Stimulated activated CD4-positive, alpha-beta T cell treated with anti-CD3 and anti-CD28 coated beads, Interleukin-4, amount 100 ng/mL, for 24 hours (primary cell): Measurements from ENCODE around the gene C3orf20.

Experiments used
- DNase-seq: peaks from one replicate; pipeline ENCODE4 v3.0.0-alpha.2; 2020

The C3orf20 gene

DNA sequence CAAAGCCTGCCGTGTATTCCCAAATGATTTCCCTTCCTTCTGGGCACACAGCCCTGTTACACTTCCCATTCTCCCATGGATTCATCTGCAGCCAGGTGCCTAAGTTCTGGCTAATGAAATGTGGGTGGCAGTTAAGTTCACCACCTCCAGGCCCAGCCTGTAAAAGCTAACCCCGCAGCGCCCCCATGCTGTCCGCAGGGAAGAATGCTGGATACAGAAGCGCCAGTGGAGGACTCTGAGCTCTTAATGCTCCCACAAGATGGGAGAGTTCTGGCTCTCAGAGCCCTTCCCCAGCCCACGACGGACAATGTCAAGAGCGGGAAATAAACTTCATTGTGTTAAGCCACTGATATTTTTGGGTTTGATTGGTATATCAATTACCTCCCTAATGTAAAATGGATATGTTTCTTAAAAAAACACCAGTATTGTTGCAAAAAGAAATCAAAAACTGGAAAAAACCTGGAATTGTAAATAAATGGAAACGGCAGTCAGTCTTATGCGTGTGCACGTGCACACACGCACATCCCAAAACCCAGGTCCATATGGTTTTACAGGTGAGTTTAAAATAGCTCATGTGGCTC, 106.1 kb downstream of the C3orf20 start:
- no peak for DNase-seq

DNA sequence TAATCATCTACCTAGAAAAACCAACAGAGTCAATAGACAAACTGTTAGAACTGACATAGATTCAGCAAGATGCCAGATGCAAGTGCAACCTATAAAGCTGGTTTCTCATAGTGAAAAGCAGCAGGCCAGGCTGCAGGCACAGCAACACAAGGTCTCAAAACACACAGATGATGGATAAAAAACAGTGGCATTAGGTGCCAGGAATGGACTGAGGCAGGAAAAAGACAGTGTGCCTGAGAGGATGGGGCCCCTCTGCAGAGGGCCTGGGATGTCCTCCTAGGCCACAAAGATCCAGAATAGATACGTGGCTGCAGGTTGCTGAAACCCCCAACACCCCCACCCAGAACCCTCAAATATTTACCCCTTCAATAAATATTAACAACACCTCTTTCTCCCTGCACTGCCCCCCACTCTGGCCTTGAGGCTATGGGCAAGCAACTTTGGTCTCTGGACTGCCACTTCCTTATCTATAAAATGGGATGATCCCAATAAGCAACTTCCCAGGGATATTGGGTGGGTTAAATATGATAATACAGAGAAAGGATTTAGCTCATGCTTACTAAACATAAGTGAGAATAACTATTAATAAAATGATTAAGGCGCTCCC, 108.6 kb downstream of the C3orf20 start:
- DNase-seq, result no peak

GRCh38 chr3:14784087-14784681, 109.2 kb downstream of the C3orf20 start:
- no peak for DNase-seq

DNA sequence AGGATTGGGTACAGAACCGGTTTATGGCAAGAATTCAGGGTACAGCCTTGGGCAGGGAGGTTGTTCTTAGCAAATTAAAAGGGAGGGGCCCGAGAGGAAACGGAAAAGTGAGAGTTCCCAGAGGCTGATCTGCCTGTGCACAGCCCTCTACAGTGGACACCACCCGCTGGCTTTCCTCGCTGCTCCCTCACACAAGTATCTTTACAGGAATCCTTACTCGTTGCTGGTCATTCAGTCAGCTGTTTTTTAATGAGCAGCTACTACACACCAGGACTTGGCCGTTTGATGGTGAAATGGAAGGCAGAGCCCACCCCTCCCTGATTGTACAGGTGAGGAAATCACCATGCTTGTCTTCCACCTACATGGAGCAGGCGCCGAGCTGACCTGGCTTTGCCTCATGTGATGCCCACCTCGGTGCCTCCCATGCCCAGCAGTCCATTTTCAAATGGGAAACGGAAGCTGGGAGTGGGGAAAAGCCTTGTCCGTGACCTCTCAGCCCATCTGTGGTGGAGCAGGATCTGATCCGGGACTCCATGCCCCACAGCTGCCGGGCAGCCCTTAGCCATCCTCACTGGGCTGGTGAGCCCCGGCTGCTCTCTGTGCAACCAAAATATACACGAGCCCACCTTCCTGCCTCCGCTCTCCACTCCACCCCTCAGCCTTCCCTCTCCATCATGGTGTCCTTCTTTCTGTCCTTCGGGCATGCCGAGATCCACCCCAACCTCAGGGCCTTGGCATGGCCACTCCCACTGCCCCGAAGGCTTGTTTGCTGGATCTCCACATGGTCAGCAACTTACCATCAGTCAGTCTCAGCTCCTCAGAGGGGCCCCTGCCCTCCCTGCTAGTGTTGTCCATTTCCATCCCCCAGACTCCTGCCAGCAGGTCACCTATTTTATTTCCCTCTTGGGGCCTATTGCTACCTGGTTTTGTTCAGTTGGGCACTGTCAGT, 110.5 kb downstream of the C3orf20 start:
- no peak for DNase-seq

GRCh38 chr3:14786369-14786768, 111.4 kb downstream of the C3orf20 start:
- DNase-seq, result no peak

DNA sequence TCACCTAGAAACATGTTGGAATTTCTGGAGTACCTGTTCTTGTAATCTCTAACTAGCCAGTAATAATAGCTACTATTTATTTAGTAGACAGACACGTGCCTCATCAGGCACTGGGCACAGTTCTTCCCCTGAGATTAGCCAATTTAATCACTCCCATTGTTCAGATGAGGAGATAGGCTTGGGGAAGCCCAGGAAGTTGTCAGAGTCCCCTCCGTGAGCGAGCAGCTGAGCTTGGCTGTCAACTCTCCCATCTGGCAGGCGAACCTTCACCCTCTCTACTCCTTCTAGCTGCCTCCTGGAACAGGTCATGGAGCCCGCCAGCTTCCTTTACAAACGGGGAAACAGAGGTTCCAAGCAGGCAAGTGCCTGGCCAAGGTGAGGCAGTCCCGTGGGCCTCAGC, 112.7 kb downstream of the C3orf20 start:
- DNase-seq, result no peak

- no peak for DNase-seq
Observed at GRCh38 chr3:14788644-14789043, 113.7 kb downstream of the C3orf20 start.

GRCh38 chr3:14789221-14789620, 114.3 kb downstream of the C3orf20 start:
- DNase-seq, result no peak

DNA sequence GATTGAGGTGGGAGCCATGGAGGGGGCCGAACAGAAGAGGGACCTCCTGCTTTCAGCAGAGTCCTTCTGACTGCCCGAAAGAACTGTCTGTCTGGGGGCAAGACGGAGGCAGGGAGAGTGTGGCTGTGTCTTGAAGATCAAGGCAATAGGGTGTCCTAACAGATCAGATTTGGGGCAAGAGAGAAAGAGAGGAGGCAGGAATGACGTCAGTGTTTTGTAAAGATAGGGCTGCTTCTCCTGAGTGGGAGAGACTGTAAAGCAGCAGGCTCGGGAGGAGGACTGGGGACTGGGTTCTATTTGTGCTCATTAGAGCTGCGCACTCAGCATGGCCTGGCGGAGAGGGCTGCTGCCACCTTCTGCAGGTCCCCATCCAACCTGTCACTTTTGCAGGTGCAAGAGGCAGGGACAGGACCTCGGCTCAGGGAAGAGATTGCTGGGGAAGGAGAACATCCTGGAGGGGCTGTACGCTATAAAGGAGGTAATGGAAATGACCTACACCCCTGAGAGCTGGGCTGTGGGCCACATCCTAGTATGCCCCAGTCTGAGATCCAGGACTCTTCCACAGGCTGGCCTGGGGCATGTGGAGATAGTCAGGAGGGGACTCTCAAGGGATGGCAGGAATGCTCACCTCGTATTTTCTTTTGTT, 114.8 kb downstream of the C3orf20 start:
- no peak for DNase-seq

DNA sequence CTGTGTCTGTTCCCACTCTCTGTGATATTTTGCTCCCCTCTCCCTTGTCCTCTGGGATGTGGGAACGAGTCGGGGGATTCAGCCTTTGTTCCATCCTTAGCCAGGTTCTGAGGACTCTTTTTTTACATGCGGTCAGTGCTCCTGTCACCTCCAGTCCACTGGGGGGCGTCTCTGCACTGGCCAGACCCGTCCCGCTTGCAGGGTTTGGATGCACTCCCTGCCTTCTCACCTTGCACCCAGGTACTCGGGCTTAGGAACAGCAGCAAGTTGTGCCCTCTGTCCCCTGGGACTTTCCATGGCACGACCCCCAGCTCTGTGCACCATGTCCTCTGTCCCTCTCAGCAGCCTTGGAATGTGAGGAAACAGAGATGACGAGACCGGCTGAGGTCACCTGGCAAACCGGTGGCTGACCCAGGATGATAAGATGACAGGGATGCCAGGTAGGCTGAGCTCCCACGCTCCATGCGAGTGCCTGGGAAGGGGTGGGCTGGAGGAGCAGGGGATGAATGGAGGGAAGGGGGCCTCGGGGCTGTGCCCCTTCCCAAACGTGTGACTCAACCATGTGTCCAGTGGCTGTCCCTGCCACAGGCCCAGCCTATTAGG, 116.5 kb downstream of the C3orf20 start:
- DNase-seq, result peak; percentile 47

DNA sequence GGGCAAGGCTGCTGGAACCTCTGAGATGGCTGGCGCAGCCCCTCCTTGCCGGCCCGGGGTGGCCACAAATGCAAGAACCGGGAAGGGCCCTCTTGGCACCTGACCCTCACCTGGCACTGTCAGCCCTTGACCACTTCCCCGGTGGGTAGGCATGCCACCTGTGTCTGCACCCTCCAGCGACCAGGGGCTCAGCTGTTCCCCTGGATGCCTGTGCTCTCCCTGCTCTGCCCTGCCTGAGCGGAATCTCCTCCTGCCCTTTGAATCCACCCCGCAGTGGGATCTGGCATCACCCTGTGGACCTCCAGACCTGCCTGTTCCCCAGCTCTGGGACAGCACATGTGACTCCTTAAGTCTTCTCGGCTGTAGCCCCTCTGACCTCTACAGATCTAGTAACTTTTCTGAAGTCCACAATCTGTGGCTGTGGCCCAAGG, 117.8 kb downstream of the C3orf20 start:
- DNase-seq, result no peak

DNA sequence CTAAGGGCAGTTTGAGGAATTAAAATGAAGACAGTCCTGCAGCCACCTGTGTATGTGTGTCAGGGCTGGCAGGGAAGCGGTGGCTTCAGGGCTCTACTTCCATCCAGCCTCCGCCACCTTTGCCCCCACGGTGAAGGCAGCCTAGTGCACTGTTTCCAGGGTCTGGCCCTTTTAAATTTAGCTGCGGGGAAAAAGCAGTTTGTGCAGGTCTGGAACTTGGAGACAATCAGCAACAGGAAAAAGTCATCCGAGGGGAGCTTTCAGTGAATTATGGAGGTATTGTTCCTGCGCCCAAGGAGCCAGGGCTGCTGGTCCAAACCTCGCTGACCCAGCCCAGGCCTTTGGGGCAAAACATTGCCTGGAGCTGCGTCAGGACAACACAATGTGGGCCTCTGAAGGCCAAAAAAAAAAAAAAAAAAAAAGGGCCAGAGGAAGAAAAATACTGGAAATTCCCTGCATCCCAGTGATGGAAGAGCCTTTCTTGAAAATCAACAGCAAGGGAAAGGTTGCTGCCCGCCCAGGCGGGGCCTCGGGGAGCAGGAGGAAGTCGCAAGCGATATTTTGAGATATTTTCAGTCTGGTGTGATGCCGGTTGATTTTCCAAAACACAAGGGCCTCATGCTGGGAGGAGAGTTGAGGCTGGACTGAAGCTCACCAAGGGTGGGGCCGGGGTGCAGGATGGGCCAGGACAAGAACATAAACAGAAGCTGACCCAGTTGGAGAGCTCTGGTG, 118.4 kb downstream of the C3orf20 start:
- no peak for DNase-seq

DNA sequence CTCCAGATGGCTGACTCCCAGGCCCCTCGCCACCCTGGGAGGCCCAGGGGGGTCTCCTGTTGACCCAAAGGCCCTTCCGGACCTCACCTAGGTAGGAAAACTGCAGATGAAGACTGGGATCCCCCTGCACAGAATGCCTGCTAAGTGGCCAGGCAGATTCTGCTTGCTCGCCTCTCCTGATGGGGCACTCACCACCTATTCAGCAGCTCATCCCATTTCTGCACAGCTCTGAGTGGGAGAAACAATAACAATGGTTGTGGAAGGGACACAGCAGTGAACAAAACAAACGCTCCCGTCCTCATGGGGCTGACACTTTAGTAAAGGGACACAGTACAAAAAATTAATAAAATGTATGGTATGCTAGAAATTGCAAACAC, 118.9 kb downstream of the C3orf20 start:
- DNase-seq, result no peak

DNA sequence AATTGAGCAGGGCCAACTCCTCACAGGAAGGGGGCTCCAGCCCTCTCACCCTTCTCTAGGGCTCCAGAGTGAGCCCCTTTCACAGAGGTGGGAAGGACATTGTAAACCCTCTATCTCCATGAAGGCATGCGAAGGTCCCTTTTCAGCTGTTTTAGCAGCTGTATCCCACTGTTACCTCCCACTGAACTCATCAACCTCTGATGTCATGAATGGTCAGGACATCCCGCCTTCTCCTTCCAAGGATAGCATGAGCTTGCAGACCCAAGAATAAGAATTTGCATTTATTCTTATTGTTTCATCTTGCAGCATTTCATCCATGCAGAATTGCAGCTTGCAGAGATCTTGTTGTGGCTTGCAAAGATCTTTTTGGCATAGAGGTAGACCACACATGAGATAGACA, 119.5 kb downstream of the C3orf20 start:
- DNase-seq, result no peak

DNA sequence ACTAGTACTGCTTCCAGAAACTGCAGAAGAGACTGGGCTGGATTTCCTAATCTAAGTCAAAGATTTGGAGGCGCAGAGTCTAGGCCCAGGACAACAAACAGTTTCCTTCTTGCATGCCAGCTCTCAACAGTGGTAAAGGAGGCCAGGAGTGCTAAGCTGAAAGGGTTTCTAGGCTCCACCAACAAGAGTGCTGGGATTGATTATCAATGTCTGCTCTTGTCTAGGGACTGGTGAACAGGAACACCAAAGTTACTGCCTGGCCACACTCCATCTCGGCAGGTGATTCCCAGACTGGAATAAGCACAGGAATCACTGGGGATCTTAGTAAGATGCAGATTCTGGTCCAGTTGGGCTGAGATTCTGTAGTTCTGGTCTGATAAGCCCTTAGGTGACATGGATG, 121.1 kb downstream of the C3orf20 start:
- no peak for DNase-seq

GRCh38 chr3:14796403-14797077, 121.6 kb downstream of the C3orf20 start:
- no peak for DNase-seq

DNA sequence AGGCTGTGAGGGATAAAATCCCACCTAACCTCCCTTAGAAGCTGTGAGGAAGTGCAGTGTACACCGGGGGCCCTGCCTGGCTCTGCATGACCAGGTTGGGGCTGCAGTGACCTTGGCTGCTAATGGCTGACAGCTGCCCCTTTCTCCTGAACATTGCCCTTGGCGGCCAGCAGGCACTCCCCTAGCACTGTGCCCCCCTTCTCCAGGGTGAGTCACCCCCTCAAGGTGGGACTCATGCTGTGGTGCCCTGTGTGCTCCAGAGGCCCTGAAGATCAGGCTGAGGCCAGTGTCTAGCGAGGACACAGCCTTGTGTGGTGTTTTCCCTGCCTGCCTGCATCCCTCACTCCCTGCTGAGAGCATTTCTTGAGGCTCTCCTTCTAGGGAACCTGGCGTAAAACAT, 122.8 kb downstream of the C3orf20 start:
- DNase-seq, result no peak

GRCh38 chr3:14798231-14798630, 123.3 kb downstream of the C3orf20 start:
- DNase-seq, result no peak

- DNase-seq, result no peak
Observed at GRCh38 chr3:14799146-14799545, 124.2 kb downstream of the C3orf20 start.

DNA sequence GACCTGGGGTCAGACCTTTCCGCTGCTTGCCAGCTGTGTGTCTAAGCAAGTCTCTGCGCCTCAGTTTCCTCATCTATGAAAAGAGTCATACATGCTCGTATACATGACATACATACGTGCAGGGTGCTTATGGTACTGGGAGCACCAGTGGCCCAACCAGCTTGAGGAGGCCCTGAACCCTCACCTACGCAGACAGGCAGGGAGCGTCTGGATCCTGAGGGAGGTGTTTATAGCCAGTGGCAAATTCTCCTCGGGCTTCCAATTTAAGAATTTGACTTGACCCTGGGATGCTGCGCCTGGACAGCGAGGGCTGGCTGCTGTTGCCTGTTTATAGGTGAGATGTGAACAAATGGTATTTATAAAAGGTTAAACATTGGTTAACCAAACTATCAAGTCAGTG, 126.1 kb downstream of the C3orf20 start:
- no peak for DNase-seq

DNA sequence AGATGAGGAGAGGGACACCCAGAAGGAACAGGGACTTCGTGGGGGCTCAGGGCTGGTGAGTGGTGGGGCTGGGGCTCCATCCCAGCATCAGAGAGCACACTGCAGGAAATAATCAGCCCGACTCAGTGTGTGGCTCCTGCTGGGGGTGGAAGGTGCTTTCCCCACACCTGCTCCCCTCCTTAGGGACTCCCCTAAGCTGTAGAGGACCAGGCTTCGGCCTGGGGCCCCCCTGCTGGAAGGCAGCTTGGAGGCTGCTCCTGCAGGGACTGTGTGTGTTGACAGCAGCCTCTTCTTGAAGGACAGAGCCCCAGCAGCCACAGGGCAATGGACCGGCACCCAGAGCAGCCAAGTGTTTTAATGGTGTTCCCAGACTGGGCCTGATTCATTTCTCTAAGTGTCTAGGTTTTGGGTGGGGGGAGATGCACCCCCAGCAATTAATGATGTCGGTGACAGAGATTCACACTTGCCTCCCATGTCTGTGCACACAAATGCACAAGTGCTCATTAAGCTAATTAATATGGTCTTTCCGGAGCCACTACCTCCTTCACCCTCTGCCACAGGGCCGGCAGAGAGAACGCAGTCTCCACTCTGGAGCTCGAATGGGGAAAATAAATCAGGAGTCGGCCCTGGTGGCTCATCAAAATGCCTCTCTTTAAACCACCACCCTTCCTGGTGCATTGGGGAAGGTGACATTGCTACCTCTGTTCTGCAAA, 126.9 kb downstream of the C3orf20 start:
- DNase-seq, result no peak
